Measurements from ENCODE around the gene TMEM30B. TPM values are rescaled to one million over a fixed set of nuclear protein-coding genes. Genes with fewer than 3 reads are reported as not detected.

TMEM30B gene
- total RNA-seq, 2 experiments from 2014 or later: 1.7 to 1.8 TPM

- intact Hi-C loops (cut with micrococcal nuclease): loop anchor here (5.0 kb wide), 1 partner anchor 568 kb away; no protein-coding TSS in a partner anchor
- no peak for TF ChIP-seq CTCF (IDR thresholded peaks at IDR 0.05)
- ATAC-seq (no peak), DNase-seq (no peak)
- CTCF ChIA-PET: interaction anchor here (0.6 to 6.7 kb wide), 23 partner anchors 8 to 858 kb away, joined by 3 to 61 read pairs (median 4); partner anchors contain the start of gene TMEM30B
- Mint-ChIP-seq H3K36me3 (ENCODE audit: low read depth) (no peaks in the 10 kb centered on the region), H3K9me3 (no peaks in the 10 kb centered on the region), H3K4me1 (ENCODE audit: low read depth) (no peaks in the 10 kb centered on the region), H3K27ac (no peak overlapping the region), H3K4me3 (no peak overlapping the region), H3K27me3 (peaks cover 28% of the 10 kb centered on the region)
- POLR2A ChIA-PET: interaction anchor here (0.9 kb wide), 1 partner anchor 12 kb away, joined by 3 read pairs; the partner anchor contains the start of gene TMEM30B
Measured at GRCh38 chr14:61268812-61269211, 12.3 kb downstream of the TMEM30B start.

- Mint-ChIP-seq H3K27ac (no peak overlapping the region), H3K4me1 (ENCODE audit: low read depth) (no peaks in the 10 kb centered on the region), H3K27me3 (peaks cover 30% of the 10 kb centered on the region), H3K36me3 (ENCODE audit: low read depth) (no peaks in the 10 kb centered on the region), H3K9me3 (no peaks in the 10 kb centered on the region), H3K4me3 (no peak overlapping the region)
- ChIA-PET CTCF (interaction anchor here (2.3 to 6.7 kb wide), 4 partner anchors 14 to 571 kb away, joined by 8 to 61 read pairs (median 34); partner anchors contain the start of gene TMEM30B), POLR2A (no interaction called here)
- no peak for TF ChIP-seq CTCF (IDR thresholded peaks at IDR 0.05)
- DNase-seq: no peak
- intact Hi-C loops (cut with micrococcal nuclease): loop anchor here (5.0 kb wide), 1 partner anchor 570 kb away; no protein-coding TSS in a partner anchor
- ATAC-seq: no peak
Measured at GRCh38 chr14:61266891-61267740, 14.0 kb downstream of the TMEM30B start.

- DNase-seq (no peak), ATAC-seq (no peak)
- Mint-ChIP-seq H3K27ac (no peak overlapping the region), H3K4me1 (ENCODE audit: low read depth) (no peaks in the 10 kb centered on the region), H3K36me3 (ENCODE audit: low read depth) (no peaks in the 10 kb centered on the region), H3K9me3 (no peaks in the 10 kb centered on the region), H3K4me3 (no peak overlapping the region), H3K27me3 (peaks cover 28% of the 10 kb centered on the region)
- ChIA-PET POLR2A (interaction anchor here (1.0 kb wide), 1 partner anchor 289 kb away, joined by 4 read pairs; no protein-coding TSS in a partner anchor), CTCF (interaction anchor here (0.9 to 6.7 kb wide), 5 partner anchors 14 to 571 kb away, joined by 3 to 61 read pairs (median 26); partner anchors contain the start of gene TMEM30B)
- TF ChIP-seq CTCF (IDR thresholded peaks at IDR 0.05): no peak
- intact Hi-C loops (cut with micrococcal nuclease): loop anchor here (5.0 kb wide), 1 partner anchor 571 kb away; no protein-coding TSS in a partner anchor
Measured at GRCh38 chr14:61266436-61266835, 14.7 kb downstream of the TMEM30B start.

GRCh38 chr14:61264651-61265050 is 16.5 kb downstream of the TMEM30B start:
- Mint-ChIP-seq H3K36me3 (ENCODE audit: low read depth) (no peaks in the 10 kb centered on the region), H3K4me1 (ENCODE audit: low read depth) (no peaks in the 10 kb centered on the region), H3K27ac (no peak overlapping the region), H3K27me3 (peaks cover 33% of the 10 kb centered on the region), H3K4me3 (no peak overlapping the region), H3K9me3 (no peaks in the 10 kb centered on the region)
- intact Hi-C loops (cut with micrococcal nuclease): loop anchor here (5.0 kb wide), 1 partner anchor 573 kb away; no protein-coding TSS in a partner anchor
- DNase-seq: no peak
- ChIA-PET POLR2A (no interaction called here), CTCF (interaction anchor here (1.4 to 1.8 kb wide), 2 partner anchors 16 to 573 kb away, joined by 5 to 7 read pairs; partner anchors contain the start of gene TMEM30B)
- no peak for ATAC-seq
- no peak for TF ChIP-seq CTCF (IDR thresholded peaks at IDR 0.05)

Measured in activated CD8-positive, alpha-beta T cell treated with anti-CD3 and anti-CD28 coated beads for 36 hours (primary cell).